Breast epithelium (tissue), 4 donors: ENCODE results near the gene SIRT7. TPM values are rescaled to one million over a fixed set of nuclear protein-coding genes. Genes with fewer than 3 reads are reported as not detected.

Experiments used
- DNase-seq, 2 donors: peaks; one replicate each; pipeline ENCODE4 v3.0.0-alpha.2; 2019; ENCODE audit warnings: low spot score in 2 of 2
- H3K27ac ChIP-seq, 2 donors: fragments of 200-600 bp; sonication (generic) in 1 of 2; one replicate each; pipeline ENCODE4 v1.5.1; 2016 to 2019; ENCODE audit warnings: mild to moderate bottlenecking in 1 of 2
- H3K27me3 ChIP-seq, 2 donors: fragments of 200-600 bp; sonication (generic) in 1 of 2; one replicate each; pipeline versions ENCODE4 v1.5.1 to v1.6.0; 2017 to 2019; ENCODE audit warnings: control low read depth in 1 of 2, mild to moderate bottlenecking in 1 of 2
- H3K36me3 ChIP-seq: fragments of 200-600 bp; one replicate; pipeline ENCODE4 v1.5.1; 2019
- H3K4me1 ChIP-seq, 2 donors: fragments of 200-600 bp; sonication (generic); one replicate each; pipeline ENCODE4 v1.5.1; 2016 to 2019; ENCODE audit warnings: control low read depth in 1 of 2
- H3K4me3 ChIP-seq, 3 donors: fragments of 200-600 bp; sonication (generic); 1 replicate in 2 of 3; 2 replicates in 1 of 3; pipeline ENCODE4 v1.5.1; 2016 to 2019; ENCODE audit warnings: mild to moderate bottlenecking in 3 of 3, moderate library complexity in 2 of 3
- H3K9me3 ChIP-seq, 2 donors: fragments of 200-600 bp; sonication (generic) in 1 of 2; one replicate each; pipeline ENCODE4 v1.5.1; 2016 to 2019; ENCODE audit warnings: control low read depth in 1 of 2
- CTCF ChIP-seq, 3 donors: fragments of 450-650 bp; IDR thresholded peaks; one replicate each; pipeline ENCODE4 v1.5.1; 2016 to 2017; ENCODE audit warnings: antibody characterized with exemption in 3 of 3, mild to moderate bottlenecking in 3 of 3, moderate library complexity in 3 of 3
- POLR2A ChIP-seq: fragments of 450-650 bp; IDR thresholded peaks from one replicate; pipeline ENCODE4 v1.6.1; 2016; ENCODE audit warnings: antibody characterized with exemption, mild to moderate bottlenecking, moderate library complexity
- POLR2AphosphoS5 ChIP-seq, 3 donors: sonication (generic); formaldehyde crosslinking; IDR thresholded peaks; one replicate each; pipeline ENCODE4 v1.6.1; 2017; ENCODE audit warnings: antibody characterized with exemption in 3 of 3
- intact Hi-C: fragments of 100-400 bp; cut with DNase I; formaldehyde crosslinking; loops from one replicate; pipeline ENCODE4 v1.15.1; 2023; ENCODE audit warnings: low total_unique reads
- total RNA-seq, 3 donors: library from RNA; depleted of rRNA; stranded (reverse); fragments of >200 nt; gene quantifications; one replicate each; pipeline ENCODE4 v1.1.0, GENCODE V29; 2016

The SIRT7 gene
- total RNA-seq, 3 donors from 2014 or later, result 20.6 to 27.2 (median 25.8) TPM

- Histone ChIP-seq H3K4me3 (no peak overlapping the region), H3K36me3 (no peaks in the 10 kb centered on the region), H3K9me3 (no peaks in the 10 kb centered on the region), H3K4me1 (no peaks in the 10 kb centered on the region), H3K27ac (no peak overlapping the region), H3K27me3 (no peaks in the 10 kb centered on the region)
- intact Hi-C loops, result no loop called here
- no peak for TF ChIP-seq CTCF (IDR thresholded peaks at IDR 0.05)
- no peak for TF ChIP-seq POLR2A
- TF ChIP-seq POLR2AphosphoS5 (IDR thresholded peaks at IDR 0.05), result no peak
- no peak for DNase-seq
Observed at GRCh38 chr17:81903896-81904599, 13.9 kb downstream of the SIRT7 start.

GRCh38 chr17:81903415-81903831 lies 14.6 kb downstream of the SIRT7 start:
- no peaks in the 10 kb centered on the region for H3K36me3 ChIP-seq
- no peak overlapping the region for H3K27ac ChIP-seq
- DNase-seq, result no peak

GRCh38 chr17:81902653-81903414 lies 15.1 kb downstream of the SIRT7 start:
- Histone ChIP-seq H3K4me1 (no peaks in the 10 kb centered on the region), H3K9me3 (no peaks in the 10 kb centered on the region), H3K27me3 (no peaks in the 10 kb centered on the region), H3K4me3 (peak overlapping the region; percentile 23 to 70 (median 49)), H3K36me3 (no peaks in the 10 kb centered on the region), H3K27ac (no peak overlapping the region)
- no peak for TF ChIP-seq CTCF (IDR thresholded peaks at IDR 0.05)
- no peak for TF ChIP-seq POLR2AphosphoS5 (IDR thresholded peaks at IDR 0.05)
- no peak for TF ChIP-seq POLR2A
- no peak for DNase-seq
- intact Hi-C loops, result no loop called here

More at GRCh38 chr17:81903415-81903831, 14.6 kb downstream of the SIRT7 start:
- no peaks in the 10 kb centered on the region for H3K9me3 ChIP-seq
- H3K27me3 ChIP-seq, result no peaks in the 10 kb centered on the region
- no peaks in the 10 kb centered on the region for H3K4me1 ChIP-seq
- TF ChIP-seq POLR2A (no peak), POLR2AphosphoS5 (IDR thresholded peaks at IDR 0.05) (no peak), CTCF (IDR thresholded peaks at IDR 0.05) (no peak)
- no peak overlapping the region for H3K4me3 ChIP-seq
- intact Hi-C loops, result no loop called here

GRCh38 chr17:81902023-81902652 lies 15.8 kb downstream of the SIRT7 start, which contains the start of gene NPB:
Gene NPB (plus strand): TSS chr17:81902238. CDS start chr17:81902278, 40 bp downstream.
- H3K36me3 ChIP-seq, result no peaks in the 10 kb centered on the region
- H3K9me3 ChIP-seq, result no peaks in the 10 kb centered on the region
- no peak within 1 kb of the TSS for H3K27ac ChIP-seq

More at GRCh38 chr17:81902023-81902652, 15.8 kb downstream of the SIRT7 start, which contains the start of gene NPB:
- H3K4me1 ChIP-seq, result no peaks in the 10 kb centered on the region
- no peak for DNase-seq
- TF ChIP-seq CTCF (IDR thresholded peaks at IDR 0.05) (no peak), POLR2AphosphoS5 (IDR thresholded peaks at IDR 0.05) (no peak), POLR2A (no peak)
- intact Hi-C loops, result no loop called here
- H3K4me3 ChIP-seq, result peak within 1 kb of the TSS; percentile 23 to 70 (median 49)
- no peaks in the 10 kb centered on the region for H3K27me3 ChIP-seq
